Measurements from ENCODE around the gene CD1D. TPM values are rescaled to one million over a fixed set of nuclear protein-coding genes. Genes with fewer than 3 reads are reported as not detected.

The CD1D gene
- 0.11 and 0.17 TPM in 2 replicates for total RNA-seq

GRCh38 chr1:158180741-158181576 lies at the start of gene CD1D:
TSS of gene CD1D (plus strand) at chr1:158180895. CDS start at chr1:158181102, 207 bp downstream.

Other genes with a start within 250 kb of the CD1D start
- gene KIRREL1, start 187.2 kb upstream of the CD1D start, total RNA-seq: 17.7 and 18.7 TPM in 2 replicates
- gene CD1A, start 73.5 kb downstream of the CD1D start, total RNA-seq: not detected in 2 replicates
- not detected in 2 replicates for gene CD1C, start 109.0 kb downstream of the CD1D start, total RNA-seq
- gene CD1B, start 150.6 kb downstream of the CD1D start, total RNA-seq: not detected in 2 replicates
- not detected in 2 replicates for gene CD1E, start 173.0 kb downstream of the CD1D start, total RNA-seq
- not detected in 2 replicates for gene OR10T2, start 218.6 kb downstream of the CD1D start, total RNA-seq
- not detected in 2 replicates for gene OR10K2, start 245.3 kb downstream of the CD1D start, total RNA-seq